Measurements from ENCODE around the gene GLYR1. TPM values are rescaled to one million over a fixed set of nuclear protein-coding genes. Genes with fewer than 3 reads are reported as not detected.
A peak's percentile ranks its signal among the peaks of the same experiment; 100 is the strongest.
"Not testable (repeated sequence)": the region's sequence is repeated elsewhere in the genome, so short reads cannot be mapped to it uniquely, and the experiment has no call there.

GLYR1 gene
- total RNA-seq, 1 donor from 2014 or later: 55.9 TPM

- DNase-seq (ENCODE audit: low read depth, low spot score): no peak
Observed at GRCh38 chr16:4790261-4790660, 56.8 kb downstream of the GLYR1 start.

- no peak for DNase-seq (ENCODE audit: low read depth, low spot score)
Observed at GRCh38 chr16:4788910-4789309, 58.2 kb downstream of the GLYR1 start.

GRCh38 chr16:4788489-4788889 lies 58.6 kb downstream of the GLYR1 start:
- DNase-seq (ENCODE audit: low read depth, low spot score): no peak

- no peak for DNase-seq (ENCODE audit: low read depth, low spot score)
Observed at GRCh38 chr16:4787627-4788482, 59.2 kb downstream of the GLYR1 start, which contains the start of gene SEPTIN12. TSS of gene SEPTIN12 (minus strand) at chr16:4788345. CDS start at chr16:4787645, 700 bp downstream.

- no peak for DNase-seq (ENCODE audit: low read depth, low spot score)
Observed at GRCh38 chr16:4787068-4787467, 60.0 kb downstream of the GLYR1 start.

GRCh38 chr16:4785758-4786433 lies 61.2 kb downstream of the GLYR1 start:
- DNase-seq (ENCODE audit: low read depth, low spot score): no peak

GRCh38 chr16:4784444-4784987 lies 62.6 kb downstream of the GLYR1 start:
- DNase-seq (ENCODE audit: low read depth, low spot score): not testable (repeated sequence)

GRCh38 chr16:4783951-4784336 lies 63.1 kb downstream of the GLYR1 start:
- no peak for DNase-seq (ENCODE audit: low read depth, low spot score)

- DNase-seq (ENCODE audit: low read depth, low spot score): no peak
Observed at GRCh38 chr16:4783251-4783950, 63.7 kb downstream of the GLYR1 start.

- no peak for DNase-seq (ENCODE audit: low read depth, low spot score)
Observed at GRCh38 chr16:4780235-4780634, 66.9 kb downstream of the GLYR1 start.

GRCh38 chr16:4778050-4778392 lies 69.1 kb downstream of the GLYR1 start:
- DNase-seq (ENCODE audit: low read depth, low spot score): no peak

- DNase-seq (ENCODE audit: low read depth, low spot score): no peak
Observed at GRCh38 chr16:4777339-4778049, 69.6 kb downstream of the GLYR1 start.

- no peak for DNase-seq (ENCODE audit: low read depth, low spot score)
Observed at GRCh38 chr16:4776141-4776705, 70.9 kb downstream of the GLYR1 start.

GRCh38 chr16:4775005-4775404 lies 72.1 kb downstream of the GLYR1 start:
- DNase-seq (ENCODE audit: low read depth, low spot score): no peak

- no peak for DNase-seq (ENCODE audit: low read depth, low spot score)
Observed at GRCh38 chr16:4772351-4772750, 74.7 kb downstream of the GLYR1 start.

GRCh38 chr16:4771646-4772045 lies 75.4 kb downstream of the GLYR1 start:
- DNase-seq (ENCODE audit: low read depth, low spot score): no peak

- no peak for DNase-seq (ENCODE audit: low read depth, low spot score)
Observed at GRCh38 chr16:4769306-4769638, 77.8 kb downstream of the GLYR1 start.

GRCh38 chr16:4768549-4769305 lies 78.4 kb downstream of the GLYR1 start:
- peak; percentile 68 for DNase-seq (ENCODE audit: low read depth, low spot score)

- no peak for DNase-seq (ENCODE audit: low read depth, low spot score)
Observed at GRCh38 chr16:4767872-4768548, 79.1 kb downstream of the GLYR1 start.

Measured in pulmonary artery endothelial cell (primary cell).